ENCODE data around the gene ETFA. TPM values are rescaled to one million over a fixed set of nuclear protein-coding genes. Genes with fewer than 3 reads are reported as not detected.

Gene ETFA
- total RNA-seq (2014; rRNA removed; shearing (Covaris generic)) = 124 and 147 TPM in 2 replicates

GRCh38 chr15:76311100-76311953, at the start of gene ETFA:
ETFA (minus strand) TSS chr15:76311469; CDS start chr15:76311388, 81 bp downstream.
- peak within 1 kb of the TSS; percentile 87 for H3K4me3 ChIP-seq (ENCODE audit: insufficient read depth, low read depth, low read length)
- no peaks in the 10 kb centered on the region; the same call in 1 of the 2 replicates for H3K27me3 ChIP-seq (ENCODE audit: control insufficient read depth, insufficient read depth, low read length)
- peak; percentile 97 for DNase-seq
- H3K36me3 ChIP-seq (replicated peaks; ENCODE audit: control insufficient read depth, insufficient read depth, low read length) = no peaks in the 10 kb centered on the region

- no peak overlapping the region for H3K4me3 ChIP-seq (ENCODE audit: insufficient read depth, low read depth, low read length)
- no peak for DNase-seq
- no peaks in the 10 kb centered on the region for H3K36me3 ChIP-seq (replicated peaks; ENCODE audit: control insufficient read depth, insufficient read depth, low read length)
- H3K27me3 ChIP-seq (ENCODE audit: control insufficient read depth, insufficient read depth, low read length) = no peaks in the 10 kb centered on the region
Measured at GRCh38 chr15:76360416-76360815, 49.1 kb upstream of the ETFA start.

- no peaks in the 10 kb centered on the region for H3K27me3 ChIP-seq (ENCODE audit: control insufficient read depth, insufficient read depth, low read length)
- no peaks in the 10 kb centered on the region for H3K36me3 ChIP-seq (replicated peaks; ENCODE audit: control insufficient read depth, insufficient read depth, low read length)
- no peak overlapping the region for H3K4me3 ChIP-seq (ENCODE audit: insufficient read depth, low read depth, low read length)
- no peak for DNase-seq
Measured at GRCh38 chr15:76359152-76359551, 47.9 kb upstream of the ETFA start.

GRCh38 chr15:76358453-76358852, 47.2 kb upstream of the ETFA start:
- no peaks in the 10 kb centered on the region for H3K36me3 ChIP-seq (replicated peaks; ENCODE audit: control insufficient read depth, insufficient read depth, low read length)
- no peak for DNase-seq
- H3K4me3 ChIP-seq (ENCODE audit: insufficient read depth, low read depth, low read length) = no peak overlapping the region
- H3K27me3 ChIP-seq (ENCODE audit: control insufficient read depth, insufficient read depth, low read length) = no peaks in the 10 kb centered on the region

GRCh38 chr15:76354823-76355440, 43.7 kb upstream of the ETFA start:
- Histone ChIP-seq H3K27me3 (ENCODE audit: control insufficient read depth, insufficient read depth, low read length) (no peaks in the 10 kb centered on the region; the same call in 1 of the 2 replicates), H3K36me3 (replicated peaks; ENCODE audit: control insufficient read depth, insufficient read depth, low read length) (no peaks in the 10 kb centered on the region), H3K4me3 (ENCODE audit: insufficient read depth, low read depth, low read length) (no peak overlapping the region)
- DNase-seq = no peak

- no peak overlapping the region for H3K4me3 ChIP-seq (ENCODE audit: insufficient read depth, low read depth, low read length)
- H3K36me3 ChIP-seq (replicated peaks; ENCODE audit: control insufficient read depth, insufficient read depth, low read length) = no peaks in the 10 kb centered on the region
- no peak for DNase-seq
- peaks cover 1% of the 10 kb centered on the region for H3K27me3 ChIP-seq (ENCODE audit: control insufficient read depth, insufficient read depth, low read length)
Measured at GRCh38 chr15:76353903-76354302, 42.6 kb upstream of the ETFA start.

- Histone ChIP-seq H3K27me3 (ENCODE audit: control insufficient read depth, insufficient read depth, low read length) (peaks cover 9% of the 10 kb centered on the region), H3K4me3 (ENCODE audit: insufficient read depth, low read depth, low read length) (no peak overlapping the region), H3K36me3 (replicated peaks; ENCODE audit: control insufficient read depth, insufficient read depth, low read length) (no peaks in the 10 kb centered on the region)
- no peak for DNase-seq
Measured at GRCh38 chr15:76353023-76353577, 41.8 kb upstream of the ETFA start.

GRCh38 chr15:76349301-76350070, 38.2 kb upstream of the ETFA start:
- no peak for DNase-seq
- no peaks in the 10 kb centered on the region for H3K36me3 ChIP-seq (replicated peaks; ENCODE audit: control insufficient read depth, insufficient read depth, low read length)
- H3K27me3 ChIP-seq (ENCODE audit: control insufficient read depth, insufficient read depth, low read length) = peaks cover 45% of the 10 kb centered on the region
- no peak overlapping the region for H3K4me3 ChIP-seq (ENCODE audit: insufficient read depth, low read depth, low read length)

- DNase-seq = peak; percentile 23
- Histone ChIP-seq H3K36me3 (replicated peaks; ENCODE audit: control insufficient read depth, insufficient read depth, low read length) (no peaks in the 10 kb centered on the region), H3K27me3 (ENCODE audit: control insufficient read depth, insufficient read depth, low read length) (peaks cover 64% of the 10 kb centered on the region), H3K4me3 (ENCODE audit: insufficient read depth, low read depth, low read length) (peak overlapping the region; percentile 56; the same call in 1 of the 2 replicates)
Measured at GRCh38 chr15:76347482-76348055, 36.3 kb upstream of the ETFA start.

GRCh38 chr15:76346669-76347481, 35.6 kb upstream of the ETFA start:
- Histone ChIP-seq H3K27me3 (ENCODE audit: control insufficient read depth, insufficient read depth, low read length) (peaks cover 70% of the 10 kb centered on the region), H3K36me3 (replicated peaks; ENCODE audit: control insufficient read depth, insufficient read depth, low read length) (no peaks in the 10 kb centered on the region), H3K4me3 (ENCODE audit: insufficient read depth, low read depth, low read length) (peak overlapping the region; percentile 56)
- peak; percentile 81 for DNase-seq

- Histone ChIP-seq H3K36me3 (replicated peaks; ENCODE audit: control insufficient read depth, insufficient read depth, low read length) (no peaks in the 10 kb centered on the region), H3K27me3 (ENCODE audit: control insufficient read depth, insufficient read depth, low read length) (peaks cover 78% of the 10 kb centered on the region), H3K4me3 (ENCODE audit: insufficient read depth, low read depth, low read length) (peak overlapping the region; percentile 56)
- DNase-seq = peak; percentile 83
Measured at GRCh38 chr15:76345880-76346668, 34.8 kb upstream of the ETFA start.

GRCh38 chr15:76345583-76345879, 34.3 kb upstream of the ETFA start:
- DNase-seq = no peak
- Histone ChIP-seq H3K27me3 (ENCODE audit: control insufficient read depth, insufficient read depth, low read length) (peaks cover 84% of the 10 kb centered on the region), H3K4me3 (ENCODE audit: insufficient read depth, low read depth, low read length) (peak overlapping the region; percentile 56), H3K36me3 (replicated peaks; ENCODE audit: control insufficient read depth, insufficient read depth, low read length) (no peaks in the 10 kb centered on the region)

Data from H7 (cell line).